DND-41 (cell line): ENCODE results near the gene ZNF366.

Experiments
- EZH2 ChIP-seq: IDR thresholded peaks from 3 replicates; pipeline ENCODE4 v1.6.1; 2012; ENCODE audit warnings: borderline replicate concordance, low read depth, mild to moderate bottlenecking, moderate library complexity, low read length, inconsistent platforms; ENCODE audit not compliant: severe bottlenecking
- TF ChIP-seq, protein P1 (sequence below): IDR thresholded peaks from 2 replicates; pipeline ENCODE4 v1.5.1; 2012; ENCODE audit warnings: borderline replicate concordance, low read length, moderate library complexity, mild to moderate bottlenecking; ENCODE audit not compliant: poor library complexity, severe bottlenecking; ENCODE audit errors: extremely low read depth

DNA sequence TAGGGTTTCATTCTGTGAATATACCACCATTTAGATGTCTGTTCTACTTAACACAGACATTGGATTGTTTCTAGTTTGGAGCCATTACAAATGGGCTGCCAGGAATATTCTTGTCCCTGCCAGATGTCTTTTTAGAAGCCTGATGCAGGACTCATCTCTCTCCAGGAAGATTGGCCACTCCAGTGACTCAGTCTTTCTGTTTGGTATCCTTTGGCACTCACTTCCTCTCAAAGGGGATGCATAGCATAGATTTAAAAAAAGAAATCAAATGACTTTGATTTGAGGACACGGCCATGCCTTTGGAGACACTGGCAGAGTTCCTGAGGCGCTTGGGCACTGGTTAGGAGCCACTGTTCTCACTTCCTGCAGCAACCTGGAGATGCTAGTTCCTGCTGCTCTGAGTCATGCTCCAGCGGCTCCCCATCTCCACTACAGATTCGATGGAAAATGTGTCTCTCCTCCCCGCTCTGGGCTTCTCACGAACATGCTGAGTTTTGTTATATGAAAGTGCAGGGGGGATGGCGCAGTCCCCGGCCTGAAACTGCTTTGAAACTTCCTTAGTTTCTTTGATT lies 3.5 kb upstream of the ZNF366 start:
- TF ChIP-seq, protein P1, sequence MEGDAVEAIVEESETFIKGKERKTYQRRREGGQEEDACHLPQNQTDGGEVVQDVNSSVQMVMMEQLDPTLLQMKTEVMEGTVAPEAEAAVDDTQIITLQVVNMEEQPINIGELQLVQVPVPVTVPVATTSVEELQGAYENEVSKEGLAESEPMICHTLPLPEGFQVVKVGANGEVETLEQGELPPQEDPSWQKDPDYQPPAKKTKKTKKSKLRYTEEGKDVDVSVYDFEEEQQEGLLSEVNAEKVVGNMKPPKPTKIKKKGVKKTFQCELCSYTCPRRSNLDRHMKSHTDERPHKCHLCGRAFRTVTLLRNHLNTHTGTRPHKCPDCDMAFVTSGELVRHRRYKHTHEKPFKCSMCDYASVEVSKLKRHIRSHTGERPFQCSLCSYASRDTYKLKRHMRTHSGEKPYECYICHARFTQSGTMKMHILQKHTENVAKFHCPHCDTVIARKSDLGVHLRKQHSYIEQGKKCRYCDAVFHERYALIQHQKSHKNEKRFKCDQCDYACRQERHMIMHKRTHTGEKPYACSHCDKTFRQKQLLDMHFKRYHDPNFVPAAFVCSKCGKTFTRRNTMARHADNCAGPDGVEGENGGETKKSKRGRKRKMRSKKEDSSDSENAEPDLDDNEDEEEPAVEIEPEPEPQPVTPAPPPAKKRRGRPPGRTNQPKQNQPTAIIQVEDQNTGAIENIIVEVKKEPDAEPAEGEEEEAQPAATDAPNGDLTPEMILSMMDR, result no peak
- no peak for TF ChIP-seq EZH2
